SU-DHL-6 (cell line): ENCODE data around the gene NOB1.

ENCODE experiments used
- H2AFZ ChIP-seq: fragments of 200-600 bp; sonication (generic); 2 replicates; pipeline ENCODE4 v1.6.1; 2014; ENCODE audit warnings: low read depth, mild to moderate bottlenecking, moderate library complexity, mixed read lengths, antibody characterized with exemption, low read length; ENCODE audit not compliant: severe bottlenecking
- H3F3A ChIP-seq: fragments of 200-600 bp; shearing (Covaris generic); 2 replicates; pipeline ENCODE4 v1.6.0; 2016; ENCODE audit warnings: antibody characterized with exemption, mild to moderate bottlenecking; ENCODE audit not compliant: insufficient read depth
- H3K27ac ChIP-seq: fragments of 200-600 bp; sonication (generic); 2 replicates; pipeline ENCODE4 v1.5.1; 2016; ENCODE audit warnings: low read depth, mild to moderate bottlenecking, low read length, moderate library complexity, mixed read lengths
- H3K27me3 ChIP-seq: fragments of 200-600 bp; sonication (generic), shearing (Covaris generic); 2 replicates; pipeline ENCODE4 v1.6.0; 2014; ENCODE audit warnings: mild to moderate bottlenecking, low read length
- H3K36me3 ChIP-seq: fragments of 200-600 bp; sonication (generic); 2 replicates; pipeline ENCODE4 v1.6.1; 2014; ENCODE audit warnings: mild to moderate bottlenecking, low read length, mixed read lengths
- H3K4me2 ChIP-seq: fragments of 300-600, 200-600 bp; shearing (Covaris generic), sonication (generic); 2 replicates; pipeline ENCODE4 v1.6.0; 2014; ENCODE audit warnings: low read length, low read depth, mild to moderate bottlenecking; ENCODE audit not compliant: poor library complexity, severe bottlenecking
- H3K4me3 ChIP-seq: fragments of 200-600 bp; sonication (generic); 2 replicates; pipeline ENCODE4 v1.5.1; 2014; ENCODE audit warnings: antibody characterized with exemption, low read length, mild to moderate bottlenecking, mixed read lengths; ENCODE audit not compliant: insufficient read depth, poor library complexity, severe bottlenecking
- H3K79me2 ChIP-seq: fragments of 200-600 bp; sonication (generic); 2 replicates; pipeline ENCODE4 v1.6.1; 2014; ENCODE audit warnings: mild to moderate bottlenecking, low read length, moderate library complexity; ENCODE audit not compliant: insufficient read depth
- H3K9ac ChIP-seq: fragments of 200-600 bp; sonication (generic); 2 replicates; pipeline ENCODE4 v1.7.0; 2014; ENCODE audit warnings: mild to moderate bottlenecking, low read length
- H3K9me2 ChIP-seq: fragments of 200-600 bp; sonication (generic); replicated peaks from 2 replicates; pipeline ENCODE4 v1.6.1; 2014; ENCODE audit warnings: low read length; ENCODE audit not compliant: insufficient read depth
- H3K9me3 ChIP-seq: fragments of 200-600 bp; sonication (generic); 2 replicates; pipeline ENCODE4 v1.6.1; 2014; ENCODE audit warnings: low read length, mixed read lengths; ENCODE audit not compliant: insufficient read depth
- H4K20me1 ChIP-seq: fragments of 200-600 bp; sonication (generic); 2 replicates; pipeline ENCODE4 v1.6.1; 2014; ENCODE audit warnings: low read depth, mild to moderate bottlenecking, antibody characterized with exemption, low read length, moderate library complexity, mixed read lengths
- CTCF ChIP-seq: fragments of 200-600 bp; sonication (generic); IDR thresholded peaks from one replicate; pipeline ENCODE4 v1.5.1; 2017; ENCODE audit warnings: antibody characterized with exemption, mild to moderate bottlenecking, low read length, moderate library complexity; ENCODE audit not compliant: insufficient read depth, poor library complexity, severe bottlenecking
- EZH2phosphoT487 ChIP-seq: fragments of 200-600 bp; sonication (generic), shearing (Covaris generic); conservative IDR thresholded peaks from 2 replicates; pipeline ENCODE4 v1.6.1; 2018; ENCODE audit warnings: mild to moderate bottlenecking, antibody characterized with exemption, low read length, moderate library complexity, mixed read lengths

The NOB1 gene

GRCh38 chr16:69701452-69701851 lies 53.3 kb downstream of the NOB1 start:
- H3K9me3 ChIP-seq = no peaks in the 10 kb centered on the region
- H3K4me2 ChIP-seq = no peak overlapping the region
- H3K79me2 ChIP-seq = no peaks in the 10 kb centered on the region
- no peak overlapping the region for H3K9ac ChIP-seq
- no peaks in the 10 kb centered on the region for H3K27me3 ChIP-seq
- TF ChIP-seq EZH2phosphoT487 (no peak), CTCF (no peak)
- no peaks in the 10 kb centered on the region for H3K9me2 ChIP-seq
- H3K27ac ChIP-seq = no peak overlapping the region
- H3F3A ChIP-seq = peaks cover 8% of the 10 kb centered on the region
- H3K4me3 ChIP-seq = no peak overlapping the region
- peaks cover 6% of the 10 kb centered on the region; the same call in 1 of the 2 replicates for H3K36me3 ChIP-seq
- H2AFZ ChIP-seq = no peak overlapping the region
- no peaks in the 10 kb centered on the region; the same call in 1 of the 2 replicates for H4K20me1 ChIP-seq

GRCh38 chr16:69699915-69700314 lies 54.8 kb downstream of the NOB1 start:
- H3K9ac ChIP-seq = no peak overlapping the region
- H4K20me1 ChIP-seq = no peaks in the 10 kb centered on the region; the same call in 1 of the 2 replicates
- H3K27ac ChIP-seq = no peak overlapping the region
- peaks cover 9% of the 10 kb centered on the region for H3F3A ChIP-seq
- no peaks in the 10 kb centered on the region for H3K27me3 ChIP-seq
- no peaks in the 10 kb centered on the region for H3K79me2 ChIP-seq
- no peak overlapping the region for H3K4me2 ChIP-seq
- no peak overlapping the region for H2AFZ ChIP-seq
- peaks cover 14% of the 10 kb centered on the region; the same call in 1 of the 2 replicates for H3K36me3 ChIP-seq
- H3K9me3 ChIP-seq = no peaks in the 10 kb centered on the region
- no peak overlapping the region for H3K4me3 ChIP-seq
- no peaks in the 10 kb centered on the region for H3K9me2 ChIP-seq
- TF ChIP-seq CTCF = no peak
- no peak for TF ChIP-seq EZH2phosphoT487

- no peaks in the 10 kb centered on the region; the same call in 1 of the 2 replicates for H4K20me1 ChIP-seq
- H2AFZ ChIP-seq = no peak overlapping the region
- no peak overlapping the region for H3K9ac ChIP-seq
- H3F3A ChIP-seq = peaks cover 9% of the 10 kb centered on the region
- peaks cover 14% of the 10 kb centered on the region; the same call in 1 of the 2 replicates for H3K36me3 ChIP-seq
- no peaks in the 10 kb centered on the region for H3K9me2 ChIP-seq
- H3K27ac ChIP-seq = no peak overlapping the region
- TF ChIP-seq CTCF (no peak), EZH2phosphoT487 (no peak)
- no peaks in the 10 kb centered on the region for H3K9me3 ChIP-seq
- no peaks in the 10 kb centered on the region for H3K27me3 ChIP-seq
- no peaks in the 10 kb centered on the region for H3K79me2 ChIP-seq
- H3K4me3 ChIP-seq = no peak overlapping the region
- H3K4me2 ChIP-seq = no peak overlapping the region
These were observed 56.3 kb downstream of the NOB1 start for GRCh38 chr16:69698404-69698803.
